Measurements from ENCODE around the gene CDC14B.
"Not testable (repeated sequence)": the region's sequence is repeated elsewhere in the genome, so short reads cannot be mapped to it uniquely, and the experiment has no call there.

CDC14B gene

DNA sequence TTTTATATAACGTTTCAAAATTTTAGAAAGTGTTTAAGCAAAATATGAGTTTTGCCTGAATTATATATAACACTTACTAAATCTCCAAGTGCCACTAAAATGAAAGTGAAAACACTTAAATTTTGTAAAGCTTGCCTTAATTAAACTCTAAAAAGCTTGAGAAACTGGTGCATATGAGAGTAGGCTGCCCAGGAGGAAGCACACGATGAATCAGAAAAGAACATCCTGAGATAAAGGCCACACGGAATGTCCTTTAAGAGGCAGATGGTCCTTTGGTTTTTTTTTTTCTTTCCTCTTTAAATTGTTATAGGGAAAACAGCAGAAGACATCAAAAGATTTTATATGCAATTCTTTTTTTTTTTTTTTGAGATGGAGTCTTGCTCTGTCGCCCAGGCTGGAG is 109.4 kb downstream of the CDC14B start:
- Histone ChIP-seq H2AFZ (ENCODE audit: low read depth, low read length) (no peak overlapping the region), H3K27me3 (ENCODE audit: insufficient read depth, low read length) (no peaks in the 10 kb centered on the region), H3K9me3 (ENCODE audit: low read length) (no peaks in the 10 kb centered on the region), H3K36me3 (ENCODE audit: insufficient read depth, low read length) (peaks cover 18% of the 10 kb centered on the region), H3K4me3 (ENCODE audit: low read length) (no peak overlapping the region), H3K4me1 (ENCODE audit: insufficient read depth, low read length) (peaks cover 13% of the 10 kb centered on the region)

DNA sequence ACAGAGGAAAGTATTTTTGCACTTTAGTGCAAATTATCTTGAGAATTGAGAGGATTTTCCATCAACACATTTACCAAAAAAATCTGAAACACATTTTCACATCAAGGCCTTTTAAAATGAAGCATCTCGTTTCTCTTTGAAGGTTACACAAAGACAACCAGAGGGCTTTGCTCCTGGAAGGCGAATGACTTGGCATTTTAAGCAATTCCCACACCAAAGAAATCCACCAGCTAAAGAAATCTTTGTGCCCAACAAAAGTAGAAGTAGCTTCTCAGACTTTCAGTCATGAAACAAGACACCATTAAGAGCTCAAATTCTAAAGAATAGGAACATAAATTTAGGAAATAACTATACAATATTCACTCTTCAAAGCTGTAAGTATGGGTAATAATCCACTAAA is 109.8 kb downstream of the CDC14B start:
- Histone ChIP-seq H2AFZ (ENCODE audit: low read depth, low read length) (no peak overlapping the region), H3K36me3 (ENCODE audit: insufficient read depth, low read length) (peaks cover 18% of the 10 kb centered on the region), H3K9me3 (ENCODE audit: low read length) (no peaks in the 10 kb centered on the region), H3K4me3 (ENCODE audit: low read length) (no peak overlapping the region), H3K4me1 (ENCODE audit: insufficient read depth, low read length) (peaks cover 11% of the 10 kb centered on the region), H3K27me3 (ENCODE audit: insufficient read depth, low read length) (no peaks in the 10 kb centered on the region)

GRCh38 chr9:96509026-96509425 is 110.6 kb downstream of the CDC14B start:
- peaks cover 10% of the 10 kb centered on the region for H3K4me1 ChIP-seq (ENCODE audit: insufficient read depth, low read length)
- no peaks in the 10 kb centered on the region for H3K27me3 ChIP-seq (ENCODE audit: insufficient read depth, low read length)
- H3K36me3 ChIP-seq (ENCODE audit: insufficient read depth, low read length), result peaks cover 16% of the 10 kb centered on the region
- no peak overlapping the region for H2AFZ ChIP-seq (ENCODE audit: low read depth, low read length)
- H3K9me3 ChIP-seq (ENCODE audit: low read length), result no peaks in the 10 kb centered on the region
- no peak overlapping the region for H3K4me3 ChIP-seq (ENCODE audit: low read length)

DNA sequence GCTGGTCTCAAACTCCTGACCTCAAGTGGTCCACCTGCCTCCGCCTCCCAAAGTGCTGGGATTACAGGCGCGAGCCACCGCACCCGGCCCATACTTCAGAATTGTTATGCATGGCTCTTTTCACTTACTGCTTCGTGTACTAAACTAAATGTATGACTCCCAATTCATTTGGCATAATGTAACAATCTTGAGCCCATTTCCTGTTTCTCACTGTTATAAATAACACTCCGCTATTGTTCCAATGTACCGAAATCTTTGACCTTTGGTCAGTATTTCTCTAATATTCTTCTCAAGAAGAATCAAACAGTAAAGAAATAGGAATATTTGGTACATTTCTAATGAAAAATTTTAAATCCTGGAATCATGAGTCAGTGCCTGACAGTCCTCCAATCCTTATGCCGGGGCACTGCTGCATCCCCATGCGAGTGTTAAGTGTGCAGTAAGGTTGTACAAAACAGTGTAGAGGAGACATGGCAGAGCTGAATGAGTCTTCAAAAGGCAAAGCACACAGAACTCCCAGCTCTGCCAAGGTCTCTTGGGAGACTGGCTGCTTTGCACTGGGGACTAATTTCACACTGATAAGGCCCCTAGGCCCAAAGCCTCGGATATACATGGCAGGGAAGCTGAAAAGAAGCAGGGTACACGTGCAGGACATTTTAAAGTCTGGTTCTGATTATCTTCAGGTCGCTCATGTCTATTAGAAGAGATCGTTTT is 111.3 kb downstream of the CDC14B start:
- Histone ChIP-seq H2AFZ (ENCODE audit: low read depth, low read length) (no peak overlapping the region), H3K9me3 (ENCODE audit: low read length) (no peaks in the 10 kb centered on the region), H3K4me1 (ENCODE audit: insufficient read depth, low read length) (peaks cover 10% of the 10 kb centered on the region), H3K27me3 (ENCODE audit: insufficient read depth, low read length) (no peaks in the 10 kb centered on the region), H3K36me3 (ENCODE audit: insufficient read depth, low read length) (peaks cover 12% of the 10 kb centered on the region), H3K4me3 (ENCODE audit: low read length) (no peak overlapping the region)

DNA sequence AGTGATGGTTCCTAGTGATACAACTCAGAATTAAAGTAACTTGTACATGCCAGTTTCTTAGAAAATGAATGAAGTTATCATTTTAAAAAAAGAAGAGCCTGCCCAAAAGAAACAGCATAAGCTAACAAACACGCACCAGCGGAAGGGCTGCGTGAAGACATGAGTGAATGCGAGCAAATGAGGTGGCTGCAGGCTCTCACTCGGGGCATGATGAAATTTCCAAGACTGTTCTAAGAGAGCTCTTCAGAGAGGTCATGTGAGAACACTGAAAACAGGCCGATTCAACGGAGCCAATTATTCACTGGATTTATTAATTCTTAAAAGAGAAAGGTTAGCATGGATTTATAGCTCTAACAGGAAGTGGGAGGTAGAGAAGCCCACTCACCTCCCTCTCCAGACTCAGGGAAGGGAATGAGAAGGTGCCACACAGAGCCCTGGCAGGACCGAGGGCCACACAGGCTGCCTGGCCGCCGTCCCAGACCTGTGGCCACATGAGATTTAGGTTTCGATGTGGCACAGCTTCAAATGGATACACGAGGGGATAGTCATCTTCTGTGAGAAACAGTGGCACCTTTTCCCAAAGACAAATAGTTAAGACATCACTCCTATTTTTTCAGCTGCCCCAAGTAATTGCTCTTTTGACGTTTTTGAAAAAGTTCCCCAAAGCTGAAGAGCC is 114.2 kb downstream of the CDC14B start:
- peaks cover 9% of the 10 kb centered on the region for H3K36me3 ChIP-seq (ENCODE audit: insufficient read depth, low read length)
- H3K4me1 ChIP-seq (ENCODE audit: insufficient read depth, low read length), result peaks cover 10% of the 10 kb centered on the region
- H3K4me3 ChIP-seq (ENCODE audit: low read length), result no peak overlapping the region
- no peaks in the 10 kb centered on the region for H3K9me3 ChIP-seq (ENCODE audit: low read length)
- H3K27me3 ChIP-seq (ENCODE audit: insufficient read depth, low read length), result no peaks in the 10 kb centered on the region
- H2AFZ ChIP-seq (ENCODE audit: low read depth, low read length), result no peak overlapping the region

DNA sequence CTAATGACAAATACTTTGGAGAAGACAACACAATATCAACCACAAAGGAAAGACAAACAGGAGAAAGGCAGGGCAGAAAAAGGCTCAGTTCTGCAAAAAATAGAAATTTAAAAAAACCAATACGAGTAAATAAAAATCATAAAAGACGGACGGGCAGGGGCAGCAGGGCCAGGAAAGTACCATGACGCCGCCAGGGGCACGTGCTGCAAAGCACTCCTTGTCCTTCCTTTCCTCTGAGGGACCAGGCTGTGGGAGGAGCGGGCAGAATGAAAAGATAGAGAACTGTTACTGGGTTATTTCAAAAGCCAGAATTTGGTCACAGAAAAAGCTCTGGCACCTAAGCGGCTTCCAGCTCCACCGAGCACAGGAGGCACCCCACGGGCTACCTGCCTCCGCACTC is 115.7 kb downstream of the CDC14B start:
- Histone ChIP-seq H3K4me3 (ENCODE audit: low read length) (no peak overlapping the region), H3K4me1 (ENCODE audit: insufficient read depth, low read length) (no peaks in the 10 kb centered on the region), H3K9me3 (ENCODE audit: low read length) (no peaks in the 10 kb centered on the region), H3K27me3 (ENCODE audit: insufficient read depth, low read length) (no peaks in the 10 kb centered on the region), H2AFZ (ENCODE audit: low read depth, low read length) (no peak overlapping the region), H3K36me3 (ENCODE audit: insufficient read depth, low read length) (peaks cover 9% of the 10 kb centered on the region)

GRCh38 chr9:96503374-96503748 is 116.3 kb downstream of the CDC14B start:
- H2AFZ ChIP-seq (ENCODE audit: low read depth, low read length); H3K4me3 ChIP-seq (ENCODE audit: low read length); H3K4me1 ChIP-seq (ENCODE audit: insufficient read depth, low read length); H3K27me3 ChIP-seq (ENCODE audit: insufficient read depth, low read length); H3K9me3 ChIP-seq (ENCODE audit: low read length); H3K36me3 ChIP-seq (ENCODE audit: insufficient read depth, low read length): not testable (repeated sequence)

- Histone ChIP-seq H3K4me1 (ENCODE audit: insufficient read depth, low read length) (no peaks in the 10 kb centered on the region), H3K4me3 (ENCODE audit: low read length) (no peak overlapping the region), H3K9me3 (ENCODE audit: low read length) (no peaks in the 10 kb centered on the region)
These were observed 116.9 kb downstream of the CDC14B start for GRCh38 chr9:96502539-96503373.

GRCh38 chr9:96501633-96502538 is 117.8 kb downstream of the CDC14B start:
- Histone ChIP-seq H3K27me3 (ENCODE audit: insufficient read depth, low read length) (no peaks in the 10 kb centered on the region), H2AFZ (ENCODE audit: low read depth, low read length) (no peak overlapping the region), H3K4me3 (ENCODE audit: low read length) (no peak overlapping the region), H3K9me3 (ENCODE audit: low read length) (no peaks in the 10 kb centered on the region), H3K4me1 (ENCODE audit: insufficient read depth, low read length) (no peaks in the 10 kb centered on the region), H3K36me3 (ENCODE audit: insufficient read depth, low read length) (peaks cover 9% of the 10 kb centered on the region)

More at GRCh38 chr9:96502539-96503373, 116.9 kb downstream of the CDC14B start:
- Histone ChIP-seq H3K27me3 (ENCODE audit: insufficient read depth, low read length) (no peaks in the 10 kb centered on the region), H3K36me3 (ENCODE audit: insufficient read depth, low read length) (peaks cover 9% of the 10 kb centered on the region), H2AFZ (ENCODE audit: low read depth, low read length) (no peak overlapping the region)

DNA sequence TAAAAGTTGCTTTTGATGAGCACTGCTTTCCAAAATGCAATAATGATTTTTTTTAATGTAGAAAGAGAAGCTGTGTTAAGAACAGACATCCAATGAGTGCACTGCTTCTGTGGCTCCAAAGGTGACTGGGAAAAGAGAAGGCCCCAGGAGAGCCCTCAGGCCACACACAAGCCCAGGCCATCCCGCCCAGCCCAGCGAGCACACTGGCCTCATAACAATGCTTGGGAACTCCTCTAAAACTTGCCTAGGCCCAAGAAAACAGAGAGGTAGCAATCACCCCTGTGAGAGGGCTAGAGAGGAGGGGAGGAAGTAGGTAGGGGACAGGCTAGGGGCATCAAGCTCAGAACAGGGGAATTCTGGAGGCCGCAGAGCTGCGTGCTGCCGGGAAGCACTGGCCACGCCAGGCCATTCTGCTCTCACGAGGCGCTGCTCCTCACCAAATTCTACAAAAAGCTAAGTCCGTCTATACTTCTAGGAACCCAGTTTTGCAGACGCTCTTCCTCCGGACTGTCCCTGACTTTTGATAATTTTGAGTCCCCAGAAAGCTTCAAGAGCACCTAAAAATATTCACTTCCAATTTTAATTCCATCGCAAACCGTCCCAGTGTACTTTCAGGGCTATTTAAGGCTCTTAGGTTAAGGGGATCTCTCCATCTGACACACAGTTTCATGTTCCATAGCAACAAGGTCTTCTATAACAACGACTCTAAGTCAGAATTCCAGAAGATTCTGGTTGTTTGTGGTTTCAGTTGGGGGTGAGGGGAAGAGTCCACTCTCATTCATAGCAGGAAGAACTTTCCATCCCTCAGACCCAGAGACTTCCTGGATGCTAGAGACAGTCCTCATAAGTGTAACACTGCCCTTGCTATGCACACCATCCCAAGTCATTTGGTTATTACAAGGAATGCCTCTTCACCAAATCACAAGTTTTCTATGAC is 118.7 kb downstream of the CDC14B start:
- no peaks in the 10 kb centered on the region for H3K27me3 ChIP-seq (ENCODE audit: insufficient read depth, low read length)
- no peaks in the 10 kb centered on the region for H3K9me3 ChIP-seq (ENCODE audit: low read length)
- no peak overlapping the region for H3K4me3 ChIP-seq (ENCODE audit: low read length)
- no peak overlapping the region for H2AFZ ChIP-seq (ENCODE audit: low read depth, low read length)
- H3K4me1 ChIP-seq (ENCODE audit: insufficient read depth, low read length), result no peaks in the 10 kb centered on the region
- peaks cover 6% of the 10 kb centered on the region for H3K36me3 ChIP-seq (ENCODE audit: insufficient read depth, low read length)

DNA sequence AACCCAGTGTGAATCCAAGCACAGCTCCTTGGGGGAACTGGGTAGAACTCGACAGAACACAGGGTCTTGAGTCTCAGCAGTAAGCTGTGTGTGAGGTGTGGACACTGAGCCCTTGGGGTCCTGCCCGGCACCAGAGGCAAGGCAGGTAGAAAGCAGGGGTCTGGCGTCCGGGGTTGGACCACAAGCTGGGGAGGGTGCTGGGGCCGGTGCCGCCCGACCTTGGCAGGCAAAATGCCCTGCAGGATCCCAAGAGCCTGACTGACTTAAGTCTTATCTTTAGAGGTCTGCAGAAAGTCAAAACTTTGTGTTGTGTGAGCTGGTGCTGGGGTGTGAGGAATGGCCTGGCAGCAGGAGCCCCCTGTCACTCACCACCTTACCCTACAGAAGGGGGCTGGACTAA is 120.4 kb downstream of the CDC14B start:
- H3K27me3 ChIP-seq (ENCODE audit: insufficient read depth, low read length), result no peaks in the 10 kb centered on the region
- no peak overlapping the region for H2AFZ ChIP-seq (ENCODE audit: low read depth, low read length)
- no peaks in the 10 kb centered on the region for H3K4me1 ChIP-seq (ENCODE audit: insufficient read depth, low read length)
- H3K36me3 ChIP-seq (ENCODE audit: insufficient read depth, low read length), result peaks cover 7% of the 10 kb centered on the region
- no peaks in the 10 kb centered on the region for H3K9me3 ChIP-seq (ENCODE audit: low read length)
- no peak overlapping the region for H3K4me3 ChIP-seq (ENCODE audit: low read length)

- no peak overlapping the region for H3K4me3 ChIP-seq (ENCODE audit: low read length)
- no peaks in the 10 kb centered on the region for H3K4me1 ChIP-seq (ENCODE audit: insufficient read depth, low read length)
- H3K9me3 ChIP-seq (ENCODE audit: low read length), result no peaks in the 10 kb centered on the region
- H3K27me3 ChIP-seq (ENCODE audit: insufficient read depth, low read length), result no peaks in the 10 kb centered on the region
- H3K36me3 ChIP-seq (ENCODE audit: insufficient read depth, low read length), result peaks cover 4% of the 10 kb centered on the region
- H2AFZ ChIP-seq (ENCODE audit: low read depth, low read length), result no peak overlapping the region
These were observed 120.8 kb downstream of the CDC14B start for GRCh38 chr9:96498796-96499195.
